ENCODE data around the gene SCYL1.

SCYL1 gene

DNA sequence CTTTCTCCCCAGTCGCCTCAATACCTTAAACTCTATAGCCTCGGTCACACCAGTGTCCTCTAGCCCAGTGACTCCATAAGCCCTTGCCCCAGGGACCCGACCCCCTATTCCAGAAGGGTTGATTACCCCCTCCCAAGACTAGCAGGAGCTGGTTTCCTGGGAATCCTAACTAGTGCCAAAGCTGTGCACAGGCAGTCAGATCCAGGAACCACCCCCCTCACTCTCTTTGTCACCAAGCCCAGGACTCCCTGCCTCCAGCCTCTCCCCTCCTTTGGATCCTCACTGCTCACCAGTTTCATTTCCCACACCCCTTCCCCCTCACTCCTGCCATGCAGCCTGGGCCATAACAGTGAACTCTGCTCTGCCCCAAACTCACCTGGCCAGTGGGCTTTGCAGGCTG, 23.5 kb downstream of the SCYL1 start:
- TF ChIP-seq, protein P1, sequence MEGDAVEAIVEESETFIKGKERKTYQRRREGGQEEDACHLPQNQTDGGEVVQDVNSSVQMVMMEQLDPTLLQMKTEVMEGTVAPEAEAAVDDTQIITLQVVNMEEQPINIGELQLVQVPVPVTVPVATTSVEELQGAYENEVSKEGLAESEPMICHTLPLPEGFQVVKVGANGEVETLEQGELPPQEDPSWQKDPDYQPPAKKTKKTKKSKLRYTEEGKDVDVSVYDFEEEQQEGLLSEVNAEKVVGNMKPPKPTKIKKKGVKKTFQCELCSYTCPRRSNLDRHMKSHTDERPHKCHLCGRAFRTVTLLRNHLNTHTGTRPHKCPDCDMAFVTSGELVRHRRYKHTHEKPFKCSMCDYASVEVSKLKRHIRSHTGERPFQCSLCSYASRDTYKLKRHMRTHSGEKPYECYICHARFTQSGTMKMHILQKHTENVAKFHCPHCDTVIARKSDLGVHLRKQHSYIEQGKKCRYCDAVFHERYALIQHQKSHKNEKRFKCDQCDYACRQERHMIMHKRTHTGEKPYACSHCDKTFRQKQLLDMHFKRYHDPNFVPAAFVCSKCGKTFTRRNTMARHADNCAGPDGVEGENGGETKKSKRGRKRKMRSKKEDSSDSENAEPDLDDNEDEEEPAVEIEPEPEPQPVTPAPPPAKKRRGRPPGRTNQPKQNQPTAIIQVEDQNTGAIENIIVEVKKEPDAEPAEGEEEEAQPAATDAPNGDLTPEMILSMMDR (IDR thresholded peaks at IDR 0.05; ENCODE audit: insufficient read depth, low read depth, low read length, missing control alignments) = no peak
- no peak for DNase-seq (ENCODE audit: low read depth)

DNA sequence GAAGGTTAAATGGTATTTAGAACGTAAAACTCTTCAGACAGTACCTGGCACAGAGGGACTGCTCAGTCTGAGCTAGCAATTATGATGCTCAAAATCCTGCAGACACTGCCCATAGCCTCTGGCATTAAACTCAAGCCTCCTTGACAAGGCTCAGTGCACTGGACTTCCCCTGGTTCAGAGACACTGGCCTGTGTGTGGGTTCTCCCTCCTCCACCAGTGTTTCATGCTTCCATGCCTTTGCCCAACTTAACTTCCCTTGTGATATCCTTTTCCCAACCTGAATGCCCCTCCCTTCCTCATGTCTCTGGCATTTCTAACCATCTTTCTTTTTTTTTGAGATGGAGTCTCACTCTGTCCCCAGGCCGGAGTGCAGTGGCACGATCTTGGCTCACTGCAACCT, 24.2 kb downstream of the SCYL1 start:
- no peak for DNase-seq (ENCODE audit: low read depth)
- no peak overlapping the region for H3K4me3 ChIP-seq (ENCODE audit: low read length)
- TF ChIP-seq, protein P1 (IDR thresholded peaks at IDR 0.05; ENCODE audit: insufficient read depth, low read depth, low read length, missing control alignments) = no peak

More for the DNA sequence above, 23.5 kb downstream of the SCYL1 start:
- H3K4me3 ChIP-seq (ENCODE audit: low read length) = no peak overlapping the region

DNA sequence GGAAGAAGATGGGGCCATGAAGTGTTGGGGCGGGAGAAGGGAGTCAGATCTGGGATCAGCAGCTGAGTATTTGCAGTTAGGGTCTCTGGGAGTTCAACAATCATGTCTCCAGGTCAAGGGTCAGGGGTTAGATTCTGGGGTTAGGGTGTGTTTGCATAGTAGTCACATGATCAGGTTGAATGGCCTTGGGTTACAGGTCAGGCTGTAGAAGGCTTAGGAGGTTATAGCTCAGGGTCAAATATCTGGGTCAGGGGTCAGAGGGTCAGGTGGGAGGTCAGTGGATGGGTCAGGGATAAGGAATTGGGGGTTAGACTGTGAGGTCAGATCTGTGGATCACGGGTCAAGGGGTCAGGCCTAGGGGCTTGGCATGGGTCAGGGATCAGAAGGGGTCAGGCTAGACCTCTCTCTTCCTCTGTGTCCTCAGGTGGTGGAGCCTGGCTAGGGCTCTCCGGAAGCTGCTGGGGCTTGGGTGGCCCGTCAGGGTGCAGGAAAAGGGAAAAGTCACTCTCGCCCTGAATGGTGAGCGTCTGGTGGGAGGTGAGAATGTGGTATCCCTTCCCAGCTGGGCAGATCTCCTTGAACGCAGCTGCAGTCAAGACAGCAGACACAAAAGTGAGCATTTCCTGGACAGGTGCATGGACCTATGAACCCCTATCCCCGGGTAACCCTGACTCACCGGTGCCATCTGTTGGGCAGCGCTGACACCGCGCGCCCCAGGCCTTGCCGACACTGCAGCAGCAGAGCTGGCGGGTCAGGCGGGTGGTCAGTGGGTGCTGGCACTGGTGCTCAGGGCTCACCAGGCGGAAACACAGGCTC, 26.9 kb downstream of the SCYL1 start:
- no peak overlapping the region for H3K4me3 ChIP-seq (ENCODE audit: low read length)
- peak; percentile 54 for DNase-seq (ENCODE audit: low read depth)
- TF ChIP-seq, protein P1 (IDR thresholded peaks at IDR 0.05; ENCODE audit: insufficient read depth, low read depth, low read length, missing control alignments) = peak; percentile 52

DNA sequence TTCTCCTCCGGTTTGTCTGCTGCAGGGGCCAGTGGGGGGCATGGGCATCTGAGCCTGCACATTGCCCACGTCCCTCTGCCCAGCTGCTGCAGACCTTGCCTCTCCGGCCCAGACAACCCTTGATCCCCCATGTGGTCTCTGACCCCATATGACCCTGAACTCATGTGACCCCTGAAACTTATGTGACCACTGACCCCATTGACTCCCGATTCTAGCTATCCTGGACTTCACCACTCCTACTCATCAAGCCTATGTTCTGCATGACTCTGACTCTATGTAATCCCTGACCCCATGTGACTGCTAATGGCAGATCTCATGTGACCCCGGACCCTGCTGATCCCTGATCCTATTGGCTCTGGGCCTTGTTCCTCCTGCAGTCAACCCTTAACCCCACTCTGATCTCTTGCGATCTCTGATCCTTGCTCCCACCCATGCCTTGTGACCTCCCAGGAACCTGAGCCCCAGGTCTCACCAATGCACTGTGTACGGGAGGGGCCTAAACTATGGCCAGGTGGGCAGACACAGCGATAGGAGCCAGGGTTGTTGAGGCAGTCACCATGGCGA, 27.6 kb downstream of the SCYL1 start:
- TF ChIP-seq, protein P1 (IDR thresholded peaks at IDR 0.05; ENCODE audit: insufficient read depth, low read depth, low read length, missing control alignments) = no peak
- H3K4me3 ChIP-seq (ENCODE audit: low read length) = no peak overlapping the region
- no peak for DNase-seq (ENCODE audit: low read depth)

DNA sequence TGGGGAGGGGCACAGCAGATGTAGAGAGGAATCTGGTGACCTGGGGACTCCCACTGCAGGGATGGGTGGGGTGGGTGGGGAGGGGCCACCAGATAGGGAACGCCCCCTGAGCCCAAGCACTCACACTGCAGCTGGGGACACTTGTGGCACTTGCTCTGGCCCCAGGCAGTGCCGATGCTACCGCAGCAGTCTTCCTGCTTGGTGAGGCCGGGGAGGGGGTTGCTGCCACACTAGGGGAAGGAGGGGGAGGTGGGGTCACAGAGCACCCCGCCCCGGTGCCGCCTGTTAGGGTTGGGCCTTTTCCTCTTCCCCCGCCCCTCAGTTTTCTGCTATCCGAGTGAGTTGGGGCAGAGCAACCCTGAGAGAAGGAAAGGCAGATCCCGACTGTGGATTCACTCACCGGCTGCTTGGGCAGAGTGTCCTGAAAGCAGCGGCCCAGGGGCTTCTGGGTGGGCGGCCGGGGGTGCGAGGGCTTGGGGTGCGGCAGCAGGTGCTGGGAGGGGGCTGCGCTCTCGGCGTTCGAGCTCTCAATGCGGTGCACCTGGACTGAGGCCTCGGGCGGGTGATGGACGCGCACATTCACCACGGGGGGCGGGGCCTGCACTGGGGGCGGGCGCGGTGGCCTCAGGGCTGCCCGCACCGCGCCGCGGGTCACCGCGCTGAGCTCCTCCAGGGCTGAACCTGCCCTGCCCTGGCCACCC, 28.6 kb downstream of the SCYL1 start:
- TF ChIP-seq, protein P1 (IDR thresholded peaks at IDR 0.05; ENCODE audit: insufficient read depth, low read depth, low read length, missing control alignments) = no peak
- DNase-seq (ENCODE audit: low read depth) = no peak
- no peak overlapping the region for H3K4me3 ChIP-seq (ENCODE audit: low read length)

GRCh38 chr11:65554057-65554818, 29.4 kb downstream of the SCYL1 start:
- DNase-seq (ENCODE audit: low read depth) = no peak
- H3K4me3 ChIP-seq (ENCODE audit: low read length) = no peak overlapping the region
- TF ChIP-seq, protein P1 (IDR thresholded peaks at IDR 0.05; ENCODE audit: insufficient read depth, low read depth, low read length, missing control alignments) = no peak
